NCI-H1694 treated with DMSO at 0.1 percent for 48 hours (cell line): ENCODE data around the gene SEMA4F.
A peak's percentile ranks its signal among the peaks of the same experiment; 100 is the strongest.

Experiments used
- DNase-seq: peaks from one replicate; lab custom pipeline; 2025; lab: John Stamatoyannopoulos, UW

Gene SEMA4F

GRCh38 chr2:74706741-74707140 is 52.7 kb downstream of the SEMA4F start:
- DNase-seq, result no peak

- DNase-seq, result no peak
These were observed 53.8 kb downstream of the SEMA4F start for GRCh38 chr2:74707837-74708236.

GRCh38 chr2:74708296-74708695 is 54.2 kb downstream of the SEMA4F start:
- DNase-seq, result no peak

GRCh38 chr2:74708883-74709282 is 54.8 kb downstream of the SEMA4F start:
- no peak for DNase-seq

GRCh38 chr2:74712223-74713053 is 58.4 kb downstream of the SEMA4F start:
- DNase-seq, result no peak

- no peak for DNase-seq
These were observed 60.6 kb downstream of the SEMA4F start for GRCh38 chr2:74714691-74715080.

GRCh38 chr2:74715081-74715791 is 61.2 kb downstream of the SEMA4F start:
- DNase-seq, result peak; percentile 74

- no peak for DNase-seq
These were observed 61.8 kb downstream of the SEMA4F start for GRCh38 chr2:74715880-74716279.

GRCh38 chr2:74719066-74719465 is 65.0 kb downstream of the SEMA4F start:
- DNase-seq, result no peak

GRCh38 chr2:74721316-74721715 is 67.3 kb downstream of the SEMA4F start:
- DNase-seq, result no peak

GRCh38 chr2:74724496-74724895 is 70.4 kb downstream of the SEMA4F start:
- no peak for DNase-seq

- DNase-seq, result no peak
These were observed 71.2 kb downstream of the SEMA4F start for GRCh38 chr2:74725287-74725686.

GRCh38 chr2:74728842-74729241 is 74.8 kb downstream of the SEMA4F start:
- no peak for DNase-seq

GRCh38 chr2:74730530-74730929 is 76.5 kb downstream of the SEMA4F start:
- no peak for DNase-seq
